Measurements from ENCODE around the gene PDCD2L. TPM values are rescaled to one million over a fixed set of nuclear protein-coding genes. Genes with fewer than 3 reads are reported as not detected.

The PDCD2L gene
- total and polyA plus RNA-seq, 3 donors from 2014 or later: 29.0 to 35.1 (median 33.8) TPM

GRCh38 chr19:34359140-34359953 is 44.9 kb upstream of the PDCD2L start:
- peak; percentile 97 for DNase-seq
- no peaks in the 10 kb centered on the region for H3K9me3 ChIP-seq
- H3K4me1 ChIP-seq: peaks cover 8% of the 10 kb centered on the region
- 3 to 6% methylated on average over 22 to 61 of the region's 61 CpGs for WGBS, 2 donors
- TF ChIP-seq POLR2A (IDR thresholded peaks at IDR 0.05) (no peak), CTCF (IDR thresholded peaks at IDR 0.05) (peak; percentile 54 to 66 (median 54))
- H3K36me3 ChIP-seq (ENCODE audit: low read depth, missing control alignments): no peaks in the 10 kb centered on the region
- peak overlapping the region; percentile 38 to 61 for H3K4me3 ChIP-seq
- peak overlapping the region; percentile 68 to 90 for H3K27ac ChIP-seq
- intact Hi-C loops (cut with DNase I; ENCODE audit: low total_unique reads): no loop called here
- no peaks in the 10 kb centered on the region for H3K27me3 ChIP-seq

GRCh38 chr19:34359954-34360315 is 44.3 kb upstream of the PDCD2L start:
- 44 to 55% methylated on average over 7 of the region's 7 CpGs for WGBS, 2 donors

GRCh38 chr19:34360354-34360909 is 43.8 kb upstream of the PDCD2L start:
- H3K4me1 ChIP-seq: peaks cover 8% of the 10 kb centered on the region
- intact Hi-C loops (cut with DNase I; ENCODE audit: low total_unique reads): no loop called here
- TF ChIP-seq POLR2A (IDR thresholded peaks at IDR 0.05) (no peak), CTCF (IDR thresholded peaks at IDR 0.05) (no peak)
- no peaks in the 10 kb centered on the region for H3K36me3 ChIP-seq (ENCODE audit: low read depth, missing control alignments)
- no peak overlapping the region for H3K4me3 ChIP-seq
- H3K9me3 ChIP-seq: no peaks in the 10 kb centered on the region
- DNase-seq: no peak
- H3K27ac ChIP-seq: no peak overlapping the region
- no peaks in the 10 kb centered on the region for H3K27me3 ChIP-seq
- WGBS, 2 donors: 78 to 86% methylated on average over 9 of the region's 9 CpGs

More at GRCh38 chr19:34359954-34360315, 44.3 kb upstream of the PDCD2L start:
- H3K4me1 ChIP-seq: peaks cover 8% of the 10 kb centered on the region
- no peaks in the 10 kb centered on the region for H3K36me3 ChIP-seq (ENCODE audit: low read depth, missing control alignments)
- no peaks in the 10 kb centered on the region for H3K9me3 ChIP-seq
- no peaks in the 10 kb centered on the region for H3K27me3 ChIP-seq
- intact Hi-C loops (cut with DNase I; ENCODE audit: low total_unique reads): no loop called here
- DNase-seq: no peak
- peak overlapping the region in 1 of 2 donors; percentile 68 for H3K27ac ChIP-seq
- peak overlapping the region; percentile 38 to 61 for H3K4me3 ChIP-seq
- TF ChIP-seq POLR2A (IDR thresholded peaks at IDR 0.05) (no peak), CTCF (IDR thresholded peaks at IDR 0.05) (no peak)

GRCh38 chr19:34362679-34363069 is 41.5 kb upstream of the PDCD2L start:
- H3K36me3 ChIP-seq (ENCODE audit: low read depth, missing control alignments): no peaks in the 10 kb centered on the region
- H3K4me3 ChIP-seq: no peak overlapping the region
- intact Hi-C loops (cut with DNase I; ENCODE audit: low total_unique reads): no loop called here
- WGBS, 2 donors: 67 to 77% methylated on average over 3 of the region's 3 CpGs
- no peak overlapping the region for H3K27ac ChIP-seq
- no peak for DNase-seq
- peaks cover 17% of the 10 kb centered on the region for H3K4me1 ChIP-seq
- H3K27me3 ChIP-seq: no peaks in the 10 kb centered on the region
- no peak for TF ChIP-seq CTCF (IDR thresholded peaks at IDR 0.05)
- no peaks in the 10 kb centered on the region for H3K9me3 ChIP-seq

All from testis (tissue), 3 donors.